ENCODE measurements around the gene IL17REL.

Gene IL17REL

DNA sequence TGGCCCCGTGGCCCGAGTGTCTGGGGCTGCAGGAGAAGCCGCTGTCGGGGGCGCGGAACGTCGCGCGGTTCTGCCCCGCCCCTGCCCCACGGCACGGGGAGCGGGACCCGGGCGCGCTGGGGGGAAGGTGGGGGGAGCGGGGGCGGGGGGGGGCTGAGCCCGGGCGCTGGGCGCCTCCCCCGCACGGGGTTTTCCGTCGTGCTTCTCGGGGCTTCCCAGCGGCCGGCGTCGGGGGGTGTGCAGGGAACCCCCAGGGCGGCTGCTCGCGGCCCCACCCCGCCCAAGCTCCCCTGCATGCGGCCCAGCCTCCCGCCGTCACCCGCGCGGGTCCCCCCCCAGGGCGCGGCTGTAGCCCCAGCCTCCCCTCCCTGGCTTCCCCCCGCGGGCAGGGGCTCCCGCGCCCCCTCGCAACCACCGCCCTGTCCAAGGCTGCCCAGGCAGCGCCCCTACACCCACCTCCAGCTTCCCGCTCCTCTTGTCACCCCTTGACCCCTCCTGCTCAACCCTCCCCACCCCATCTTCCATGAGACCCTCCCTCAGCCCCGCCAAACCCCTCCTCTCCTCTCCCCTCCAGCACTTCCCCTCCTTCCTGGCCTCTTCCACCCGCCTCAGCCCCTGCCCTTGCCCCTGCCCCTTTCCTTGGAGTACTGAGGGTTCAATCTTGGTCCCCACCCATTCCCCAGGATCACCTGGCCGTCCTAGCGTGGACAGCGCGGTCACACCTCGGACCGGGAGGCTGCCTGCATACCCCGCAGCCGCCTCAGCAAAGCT lies 1.7 kb downstream of the IL17REL start:
- Histone ChIP-seq H3K9me3 (ENCODE audit: insufficient read depth, low read depth, low read length) (no peaks in the 10 kb centered on the region), H3F3A (ENCODE audit: low read depth) (no peaks in the 10 kb centered on the region), H3K79me2 (ENCODE audit: insufficient read depth, low read length) (no peaks in the 10 kb centered on the region), H3K4me2 (ENCODE audit: low read depth, low read length, poor library complexity, severe bottlenecking) (no peak overlapping the region), H4K20me1 (ENCODE audit: insufficient read depth, low read length, poor library complexity, severe bottlenecking) (no peaks in the 10 kb centered on the region), H3K9me2 (replicated peaks; ENCODE audit: low read depth, low read length) (no peaks in the 10 kb centered on the region), H3K4me1 (ENCODE audit: insufficient read depth, low read length, poor library complexity, severe bottlenecking) (no peaks in the 10 kb centered on the region), H3K4me3 (ENCODE audit: low read length, poor library complexity, severe bottlenecking) (no peak overlapping the region), H2AFZ (ENCODE audit: low read length) (no peak overlapping the region; the same call in 1 of the 2 replicates), H3K27me3 (ENCODE audit: insufficient read depth, low read length, poor library complexity, severe bottlenecking) (no peaks in the 10 kb centered on the region), H3K36me3 (ENCODE audit: insufficient read depth, low read length) (no peaks in the 10 kb centered on the region), H3K9ac (ENCODE audit: low read depth, low read length, poor library complexity, severe bottlenecking) (no peak overlapping the region)
- TF ChIP-seq, protein P1, sequence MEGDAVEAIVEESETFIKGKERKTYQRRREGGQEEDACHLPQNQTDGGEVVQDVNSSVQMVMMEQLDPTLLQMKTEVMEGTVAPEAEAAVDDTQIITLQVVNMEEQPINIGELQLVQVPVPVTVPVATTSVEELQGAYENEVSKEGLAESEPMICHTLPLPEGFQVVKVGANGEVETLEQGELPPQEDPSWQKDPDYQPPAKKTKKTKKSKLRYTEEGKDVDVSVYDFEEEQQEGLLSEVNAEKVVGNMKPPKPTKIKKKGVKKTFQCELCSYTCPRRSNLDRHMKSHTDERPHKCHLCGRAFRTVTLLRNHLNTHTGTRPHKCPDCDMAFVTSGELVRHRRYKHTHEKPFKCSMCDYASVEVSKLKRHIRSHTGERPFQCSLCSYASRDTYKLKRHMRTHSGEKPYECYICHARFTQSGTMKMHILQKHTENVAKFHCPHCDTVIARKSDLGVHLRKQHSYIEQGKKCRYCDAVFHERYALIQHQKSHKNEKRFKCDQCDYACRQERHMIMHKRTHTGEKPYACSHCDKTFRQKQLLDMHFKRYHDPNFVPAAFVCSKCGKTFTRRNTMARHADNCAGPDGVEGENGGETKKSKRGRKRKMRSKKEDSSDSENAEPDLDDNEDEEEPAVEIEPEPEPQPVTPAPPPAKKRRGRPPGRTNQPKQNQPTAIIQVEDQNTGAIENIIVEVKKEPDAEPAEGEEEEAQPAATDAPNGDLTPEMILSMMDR (conservative IDR thresholded peaks at IDR 0.05; ENCODE audit: low read length) = no peak
- TF ChIP-seq EZH2phosphoT487 (IDR thresholded peaks at IDR 0.05; ENCODE audit: borderline replicate concordance) = no peak

DNA sequence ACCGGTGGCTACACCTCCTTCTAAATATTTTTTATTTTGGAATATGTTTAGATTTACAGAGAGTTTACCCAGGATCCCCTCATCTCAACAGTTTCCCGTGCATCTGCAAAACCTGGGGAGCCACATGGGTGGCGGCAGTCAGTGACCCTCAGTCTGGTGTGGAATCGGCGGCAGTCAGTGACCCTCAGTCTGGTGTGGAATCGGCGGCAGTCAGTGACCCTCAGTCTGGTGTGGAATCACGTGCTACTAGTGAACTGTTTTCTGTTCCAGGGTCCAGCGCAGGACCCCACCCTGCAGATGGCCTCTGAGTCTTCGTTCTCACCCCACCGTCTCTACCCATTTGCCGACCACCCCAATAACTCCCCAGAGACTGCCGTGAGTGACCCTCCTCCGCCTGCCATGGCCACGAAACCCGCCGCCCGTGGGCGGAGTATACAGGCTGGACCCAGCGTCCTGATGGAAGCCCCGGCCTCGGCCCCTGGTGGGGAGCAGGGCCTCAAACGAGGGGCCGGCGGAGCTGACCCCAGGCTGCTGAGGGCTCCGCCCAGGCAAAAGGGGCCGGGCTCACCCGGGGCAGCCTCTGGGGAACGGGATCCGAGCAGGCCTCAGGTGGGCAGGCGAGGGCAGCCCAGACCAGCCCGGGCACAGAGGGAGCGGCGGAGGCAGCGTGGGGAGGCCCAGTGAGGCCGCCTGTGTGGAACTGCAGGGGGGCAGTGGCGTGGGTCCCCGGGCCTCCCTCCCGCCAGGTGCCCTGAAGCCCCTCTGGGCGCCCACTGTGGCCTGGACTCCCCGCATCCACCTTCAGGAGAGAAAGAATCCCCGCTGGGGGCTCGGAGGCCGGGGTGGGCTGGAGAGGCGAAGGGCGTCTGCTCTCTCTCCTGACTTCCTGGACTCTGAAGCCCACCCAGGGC lies 2.5 kb downstream of the IL17REL start:
- H3K79me2 ChIP-seq (ENCODE audit: insufficient read depth, low read length) = no peaks in the 10 kb centered on the region
- no peak overlapping the region for H3K4me3 ChIP-seq (ENCODE audit: low read length, poor library complexity, severe bottlenecking)
- H3K4me2 ChIP-seq (ENCODE audit: low read depth, low read length, poor library complexity, severe bottlenecking) = no peak overlapping the region
- no peak overlapping the region for H2AFZ ChIP-seq (ENCODE audit: low read length)
- no peaks in the 10 kb centered on the region for H4K20me1 ChIP-seq (ENCODE audit: insufficient read depth, low read length, poor library complexity, severe bottlenecking)
- H3K9me3 ChIP-seq (ENCODE audit: insufficient read depth, low read depth, low read length) = no peaks in the 10 kb centered on the region
- H3K27me3 ChIP-seq (ENCODE audit: insufficient read depth, low read length, poor library complexity, severe bottlenecking) = no peaks in the 10 kb centered on the region
- no peaks in the 10 kb centered on the region for H3K9me2 ChIP-seq (replicated peaks; ENCODE audit: low read depth, low read length)
- no peaks in the 10 kb centered on the region for H3K4me1 ChIP-seq (ENCODE audit: insufficient read depth, low read length, poor library complexity, severe bottlenecking)
- TF ChIP-seq, protein P1 (conservative IDR thresholded peaks at IDR 0.05; ENCODE audit: low read length) = no peak
- TF ChIP-seq EZH2phosphoT487 (IDR thresholded peaks at IDR 0.05; ENCODE audit: borderline replicate concordance) = no peak
- no peaks in the 10 kb centered on the region for H3F3A ChIP-seq (ENCODE audit: low read depth)
- no peaks in the 10 kb centered on the region for H3K36me3 ChIP-seq (ENCODE audit: insufficient read depth, low read length)
- H3K9ac ChIP-seq (ENCODE audit: low read depth, low read length, poor library complexity, severe bottlenecking) = no peak overlapping the region

DNA sequence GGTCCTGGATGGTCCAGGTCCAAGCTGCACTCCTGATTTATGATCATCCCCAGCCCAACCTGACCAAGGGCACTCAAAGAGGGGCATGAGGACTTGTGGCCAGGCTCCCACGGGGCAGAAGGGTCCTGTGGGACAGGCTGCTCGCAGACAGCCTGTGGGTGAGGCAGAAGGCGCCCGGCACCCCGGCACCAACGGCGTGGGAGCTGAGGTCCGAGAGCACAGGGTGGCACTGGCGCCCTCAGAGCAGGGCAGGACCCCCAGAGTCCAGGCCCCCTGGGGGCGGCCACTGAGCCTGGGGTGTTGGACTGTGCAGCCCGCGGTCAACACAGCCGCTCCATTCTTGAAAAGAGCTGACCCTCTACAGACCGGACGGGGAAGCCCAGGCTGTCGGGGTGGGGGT lies 3.3 kb downstream of the IL17REL start:
- H2AFZ ChIP-seq (ENCODE audit: low read length) = no peak overlapping the region
- TF ChIP-seq, protein P1 (conservative IDR thresholded peaks at IDR 0.05; ENCODE audit: low read length) = no peak
- no peak for TF ChIP-seq EZH2phosphoT487 (IDR thresholded peaks at IDR 0.05; ENCODE audit: borderline replicate concordance)
- no peaks in the 10 kb centered on the region for H3K4me1 ChIP-seq (ENCODE audit: insufficient read depth, low read length, poor library complexity, severe bottlenecking)
- no peaks in the 10 kb centered on the region for H3K9me2 ChIP-seq (replicated peaks; ENCODE audit: low read depth, low read length)
- H3K27me3 ChIP-seq (ENCODE audit: insufficient read depth, low read length, poor library complexity, severe bottlenecking) = no peaks in the 10 kb centered on the region
- H3K79me2 ChIP-seq (ENCODE audit: insufficient read depth, low read length) = no peaks in the 10 kb centered on the region
- no peaks in the 10 kb centered on the region for H3F3A ChIP-seq (ENCODE audit: low read depth)
- no peak overlapping the region for H3K4me2 ChIP-seq (ENCODE audit: low read depth, low read length, poor library complexity, severe bottlenecking)
- no peak overlapping the region for H3K4me3 ChIP-seq (ENCODE audit: low read length, poor library complexity, severe bottlenecking)
- H4K20me1 ChIP-seq (ENCODE audit: insufficient read depth, low read length, poor library complexity, severe bottlenecking) = no peaks in the 10 kb centered on the region
- no peaks in the 10 kb centered on the region for H3K9me3 ChIP-seq (ENCODE audit: insufficient read depth, low read depth, low read length)
- H3K36me3 ChIP-seq (ENCODE audit: insufficient read depth, low read length) = no peaks in the 10 kb centered on the region
- no peak overlapping the region for H3K9ac ChIP-seq (ENCODE audit: low read depth, low read length, poor library complexity, severe bottlenecking)
